GM10266 (cell line): ENCODE measurements around the gene TP53RK.
A peak's percentile ranks its signal among the peaks of the same experiment; 100 is the strongest.

Source experiments
- DNase-seq: peaks from one replicate; pipeline ENCODE4 v3.0.0; 2012; ENCODE audit errors: extremely low spot score
- CTCF ChIP-seq: IDR thresholded peaks from 2 replicates; pipeline ENCODE4 v1.5.1; 2012; ENCODE audit warnings: mild to moderate bottlenecking, low read depth; ENCODE audit not compliant: control insufficient read depth, insufficient read depth; ENCODE audit errors: missing control alignments

The TP53RK gene

GRCh38 chr20:46700481-46700880 lies 11.2 kb upstream of the TP53RK start:
- no peak for DNase-seq
- no peak for TF ChIP-seq CTCF

DNA sequence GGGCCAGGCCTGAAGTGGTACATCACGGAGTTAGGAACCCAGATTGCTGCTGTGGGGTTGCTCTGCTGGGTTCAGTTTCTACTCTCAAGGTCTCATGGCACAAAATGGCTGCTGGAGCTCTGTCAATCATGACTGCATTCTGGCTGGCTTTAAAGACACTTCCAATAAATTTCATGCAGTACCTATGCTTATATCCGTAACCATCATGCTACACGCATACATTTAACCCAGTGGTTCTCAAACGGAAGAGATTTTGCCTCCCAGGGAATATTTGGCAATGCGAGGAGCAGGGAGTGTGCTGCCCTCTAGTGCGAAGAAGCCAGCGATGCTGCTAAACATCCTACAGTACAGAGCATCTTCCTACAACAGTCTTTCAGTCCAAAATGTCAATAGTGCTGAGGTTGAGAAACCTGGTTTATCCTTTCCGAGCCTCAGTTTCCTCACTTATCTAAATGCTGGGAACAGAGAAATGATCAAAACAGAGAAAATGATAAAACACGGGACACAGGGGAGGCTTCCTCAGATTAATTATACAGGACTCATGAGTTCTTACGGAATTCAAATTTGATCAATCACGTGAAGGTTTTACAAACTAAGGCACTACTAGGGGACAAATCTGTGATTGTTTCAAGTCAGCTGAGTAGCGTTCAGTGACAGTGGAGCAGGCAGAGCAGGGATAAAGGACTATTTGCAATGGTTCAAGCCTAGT lies 10.6 kb upstream of the TP53RK start:
- no peak for DNase-seq
- TF ChIP-seq CTCF: peak; percentile 39

- no peak for DNase-seq
- TF ChIP-seq CTCF: no peak
Observed at GRCh38 chr20:46698788-46699187, 9.5 kb upstream of the TP53RK start.

DNA sequence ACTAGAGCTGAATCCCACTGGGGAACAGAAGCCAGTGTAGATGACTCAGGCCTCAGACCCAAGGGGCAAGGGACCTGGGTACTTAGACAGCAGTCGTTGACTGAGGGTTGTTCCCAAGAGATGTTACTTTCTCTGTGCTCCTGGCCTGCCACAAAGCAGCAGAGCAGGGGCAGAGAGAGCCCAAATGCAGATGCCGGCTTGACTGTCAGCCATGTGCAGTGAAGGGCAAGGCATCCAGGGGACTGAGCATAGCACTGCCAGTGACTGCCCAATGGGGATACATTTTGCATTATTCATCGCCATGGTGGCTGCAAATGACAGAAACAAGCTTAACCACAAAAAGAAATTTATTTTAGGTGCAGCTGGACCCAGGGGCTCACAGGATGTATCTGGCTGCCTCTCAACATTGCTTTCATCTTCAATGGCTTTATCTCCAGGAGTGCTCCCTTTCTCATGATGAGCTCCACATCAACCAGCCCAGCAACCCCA lies 7.6 kb upstream of the TP53RK start:
- no peak for DNase-seq
- TF ChIP-seq CTCF: no peak

DNA sequence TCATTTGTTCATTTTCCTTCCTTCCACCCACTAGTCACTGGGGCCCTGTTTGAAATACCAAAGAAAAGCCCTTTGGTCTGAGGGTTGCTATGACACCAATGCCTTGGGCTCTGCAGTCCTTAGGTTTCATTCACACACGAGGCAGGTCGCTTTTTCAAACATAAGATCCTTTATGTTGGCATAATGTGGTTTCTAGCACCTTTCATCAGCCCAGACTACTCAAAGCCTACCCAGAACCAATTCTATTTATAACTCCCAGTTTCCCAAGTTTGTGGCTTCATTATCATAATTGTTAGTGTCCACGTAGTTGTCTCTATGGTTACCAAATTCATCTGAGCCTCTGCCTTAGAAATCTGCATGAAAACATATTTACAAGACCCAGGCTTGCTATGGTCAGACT lies 6.6 kb upstream of the TP53RK start:
- no peak for TF ChIP-seq CTCF
- no peak for DNase-seq

- no peak for DNase-seq
Observed at GRCh38 chr20:46694484-46694883, 5.2 kb upstream of the TP53RK start.

DNA sequence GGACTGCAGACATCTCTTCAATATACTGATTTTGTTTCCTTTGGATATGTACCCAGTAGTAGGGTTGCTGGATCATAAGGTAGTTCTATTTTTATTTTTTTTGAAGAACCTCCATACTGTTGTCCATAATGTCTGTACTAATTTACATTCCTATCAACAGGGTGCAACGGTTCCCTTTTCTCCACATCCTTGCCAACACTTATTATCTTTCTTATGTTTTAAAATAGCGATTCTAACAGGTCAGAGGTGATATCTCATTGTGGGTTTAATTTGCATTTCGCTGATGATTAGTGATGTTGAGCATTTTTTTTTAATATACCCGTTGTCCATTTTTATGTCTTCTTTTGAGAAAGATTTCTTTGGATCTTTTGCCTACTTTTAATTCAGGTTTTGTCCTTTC lies 2.0 kb upstream of the TP53RK start:
- DNase-seq: no peak
- TF ChIP-seq CTCF: no peak

More at GRCh38 chr20:46694484-46694883, 5.2 kb upstream of the TP53RK start:
- TF ChIP-seq CTCF: no peak
